HFF-Myc (cell line): ENCODE data around the gene RPS8.
A peak's percentile ranks its signal among the peaks of the same experiment; 100 is the strongest.
"Not testable (repeated sequence)": the region's sequence is repeated elsewhere in the genome, so short reads cannot be mapped to it uniquely, and the experiment has no call there.

ENCODE experiments used
- DNase-seq: peaks from one replicate; pipeline ENCODE4 v3.0.0-alpha.2; 2011; ENCODE audit warnings: low read depth; ENCODE audit errors: extremely low read depth
- H3K4me3 ChIP-seq: replicated peaks from 2 replicates; pipeline ENCODE4 v1.5.1; 2011; ENCODE audit warnings: low read depth, mild to moderate bottlenecking, control low read depth, low read length
- TF ChIP-seq, protein P1 (sequence below): IDR thresholded peaks from 2 replicates; pipeline ENCODE4 v1.5.1; 2012; ENCODE audit warnings: mild to moderate bottlenecking, low read depth, low read length, control low read depth; ENCODE audit errors: missing control alignments

The RPS8 gene

DNA sequence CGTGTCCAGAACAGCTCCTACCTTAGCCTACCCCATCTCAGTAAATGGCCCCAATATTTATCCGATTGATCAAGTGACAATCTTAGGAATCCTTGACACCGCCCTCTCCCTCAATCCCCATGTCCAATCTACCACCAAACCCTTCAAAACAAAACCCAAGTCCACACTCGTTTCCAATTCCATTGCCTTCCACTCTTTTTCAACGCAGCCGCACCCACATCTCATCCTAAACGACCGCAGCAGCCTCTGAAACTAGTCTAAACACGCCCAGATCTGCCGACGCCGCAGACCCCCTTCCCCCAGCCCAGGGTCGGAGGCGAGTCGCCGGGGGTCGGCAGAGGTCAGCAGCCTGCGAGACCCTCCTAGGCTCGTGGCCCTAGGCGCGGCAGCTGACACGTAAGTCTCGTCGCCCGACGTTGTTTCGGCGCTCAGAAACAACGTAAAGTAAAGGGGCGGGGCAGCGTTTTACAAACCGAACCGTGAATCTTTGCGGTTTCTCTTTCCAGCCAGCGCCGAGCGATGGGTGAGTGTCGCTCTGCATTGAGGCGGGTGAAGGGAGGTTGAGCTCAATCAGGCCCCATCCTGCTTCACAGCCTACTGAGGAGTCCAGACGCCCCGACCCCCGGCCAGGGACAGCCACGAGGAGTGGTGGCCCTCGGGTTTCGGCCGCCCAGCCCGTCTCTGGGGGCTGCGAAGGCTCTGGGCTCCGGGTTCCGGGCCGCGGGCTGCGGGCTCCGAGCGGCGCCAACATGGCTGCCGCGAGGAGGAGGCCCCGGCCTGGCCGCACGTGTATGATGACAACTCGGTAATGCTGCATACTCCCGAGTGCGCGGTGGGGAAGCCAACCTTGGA lies at the start of gene RPS8:
Gene RPS8, plus strand, starts transcription at position 463 of the 852 bp plus-strand sequence. Its CDS starts 57 bp downstream, at position 520.
- TF ChIP-seq, protein P1, sequence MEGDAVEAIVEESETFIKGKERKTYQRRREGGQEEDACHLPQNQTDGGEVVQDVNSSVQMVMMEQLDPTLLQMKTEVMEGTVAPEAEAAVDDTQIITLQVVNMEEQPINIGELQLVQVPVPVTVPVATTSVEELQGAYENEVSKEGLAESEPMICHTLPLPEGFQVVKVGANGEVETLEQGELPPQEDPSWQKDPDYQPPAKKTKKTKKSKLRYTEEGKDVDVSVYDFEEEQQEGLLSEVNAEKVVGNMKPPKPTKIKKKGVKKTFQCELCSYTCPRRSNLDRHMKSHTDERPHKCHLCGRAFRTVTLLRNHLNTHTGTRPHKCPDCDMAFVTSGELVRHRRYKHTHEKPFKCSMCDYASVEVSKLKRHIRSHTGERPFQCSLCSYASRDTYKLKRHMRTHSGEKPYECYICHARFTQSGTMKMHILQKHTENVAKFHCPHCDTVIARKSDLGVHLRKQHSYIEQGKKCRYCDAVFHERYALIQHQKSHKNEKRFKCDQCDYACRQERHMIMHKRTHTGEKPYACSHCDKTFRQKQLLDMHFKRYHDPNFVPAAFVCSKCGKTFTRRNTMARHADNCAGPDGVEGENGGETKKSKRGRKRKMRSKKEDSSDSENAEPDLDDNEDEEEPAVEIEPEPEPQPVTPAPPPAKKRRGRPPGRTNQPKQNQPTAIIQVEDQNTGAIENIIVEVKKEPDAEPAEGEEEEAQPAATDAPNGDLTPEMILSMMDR: no peak
- peak within 1 kb of the TSS; percentile 100 for H3K4me3 ChIP-seq
- DNase-seq: peak; percentile 78

DNA sequence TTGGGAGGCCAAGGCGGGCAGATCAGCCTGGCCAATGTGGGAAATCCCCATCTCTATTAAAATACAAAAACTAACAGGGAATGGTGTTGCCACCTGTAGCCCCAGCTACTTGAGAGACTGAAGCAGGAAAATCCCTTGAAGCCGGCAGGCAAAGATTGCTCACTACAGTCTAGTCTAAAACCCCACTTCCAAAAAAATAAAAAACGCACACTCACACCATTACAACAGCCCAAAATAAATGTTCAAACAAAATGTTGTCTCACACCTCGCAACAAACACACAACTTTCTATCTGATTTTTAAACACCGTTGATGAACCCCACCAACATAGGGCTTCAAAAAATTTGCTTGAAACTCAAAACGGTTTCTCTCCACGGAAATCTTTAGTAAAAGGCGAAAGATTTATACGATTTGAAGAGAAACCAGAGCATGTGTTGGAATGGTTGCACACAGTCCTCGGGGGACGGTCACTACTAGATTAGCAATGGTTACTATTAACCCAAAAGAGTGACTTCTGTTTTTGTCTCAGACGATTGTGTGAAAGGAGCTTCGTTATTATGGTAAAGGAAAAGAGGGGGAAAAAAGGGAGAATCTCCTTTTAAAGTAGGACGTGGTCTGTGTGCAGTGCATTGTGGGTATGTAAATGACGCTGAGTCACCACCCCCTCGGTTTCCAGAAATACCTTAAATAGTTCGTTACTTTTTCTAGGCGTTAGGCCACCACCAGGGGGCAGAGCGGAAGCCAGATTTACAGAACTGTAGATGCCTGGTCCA lies 44.4 kb upstream of the RPS8 start, which contains the start of gene RNU5D-1:
Gene RNU5D-1, minus strand, starts transcription at position 430 of the 772 bp plus-strand sequence.
- H3K4me3 ChIP-seq: no peak within 1 kb of the TSS
- DNase-seq: peak; percentile 97
- TF ChIP-seq, protein P1: peak; percentile 89

DNA sequence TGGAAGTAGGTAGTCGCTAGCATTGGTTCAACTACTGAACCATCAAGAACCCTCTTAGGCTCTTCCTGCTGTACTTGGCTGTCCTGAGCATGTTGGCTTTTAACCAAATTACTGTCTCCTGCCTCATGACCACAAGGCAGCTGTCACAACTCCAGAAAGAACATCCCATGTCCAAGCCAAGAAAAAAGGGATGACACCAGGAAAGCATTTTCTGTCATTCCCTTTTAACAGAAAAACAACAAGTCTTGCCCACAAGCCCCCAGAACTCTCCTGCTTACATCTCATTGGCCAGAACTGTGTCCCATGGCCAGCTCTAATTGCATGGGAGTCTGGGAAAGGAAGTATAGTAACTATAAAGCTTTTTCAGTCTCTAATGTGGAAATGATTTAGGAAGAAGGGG lies 42.0 kb upstream of the RPS8 start:
- no peak for DNase-seq
- no peak overlapping the region for H3K4me3 ChIP-seq
- TF ChIP-seq, protein P1: no peak

DNA sequence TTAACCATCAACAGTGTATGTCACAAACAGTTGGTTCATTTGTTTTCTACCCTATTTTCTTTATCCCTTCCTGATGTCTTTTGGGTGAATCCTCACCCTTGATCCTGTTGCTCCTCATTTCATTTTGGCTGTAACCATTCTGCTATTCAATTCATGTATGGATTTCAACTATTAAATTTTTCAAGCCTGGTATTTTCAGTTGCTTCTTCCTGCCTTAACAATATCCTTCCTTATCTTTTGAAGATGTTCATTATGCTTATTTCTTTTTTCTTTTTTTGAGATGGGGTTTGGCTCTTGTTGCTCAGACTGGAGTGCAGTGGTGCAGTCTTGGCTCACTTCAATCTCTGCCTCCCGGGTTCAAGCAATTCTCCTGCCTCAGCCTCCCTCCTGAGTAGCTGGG lies 41.6 kb upstream of the RPS8 start:
- TF ChIP-seq, protein P1: no peak
- no peak overlapping the region for H3K4me3 ChIP-seq
- no peak for DNase-seq

DNA sequence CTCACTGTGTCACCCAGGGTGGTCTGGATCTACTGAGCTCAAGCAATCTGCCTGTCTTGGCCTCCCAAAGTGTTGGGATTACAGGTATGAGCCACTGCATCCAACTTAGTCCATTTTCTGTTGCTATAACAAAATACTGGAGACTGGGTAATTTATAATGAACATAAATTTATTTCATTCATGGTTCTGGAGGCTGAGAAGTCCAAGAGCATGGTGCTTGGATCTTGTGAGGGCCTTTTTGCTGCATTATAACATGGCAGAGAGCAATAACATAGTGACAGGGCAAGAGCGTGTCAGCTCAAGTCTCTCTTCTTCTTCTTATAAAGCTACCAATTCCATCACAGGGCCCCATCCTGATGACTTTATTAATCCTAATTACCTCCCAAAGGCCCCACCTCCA lies 39.3 kb upstream of the RPS8 start:
- TF ChIP-seq, protein P1: no peak
- no peak overlapping the region for H3K4me3 ChIP-seq
- no peak for DNase-seq

DNA sequence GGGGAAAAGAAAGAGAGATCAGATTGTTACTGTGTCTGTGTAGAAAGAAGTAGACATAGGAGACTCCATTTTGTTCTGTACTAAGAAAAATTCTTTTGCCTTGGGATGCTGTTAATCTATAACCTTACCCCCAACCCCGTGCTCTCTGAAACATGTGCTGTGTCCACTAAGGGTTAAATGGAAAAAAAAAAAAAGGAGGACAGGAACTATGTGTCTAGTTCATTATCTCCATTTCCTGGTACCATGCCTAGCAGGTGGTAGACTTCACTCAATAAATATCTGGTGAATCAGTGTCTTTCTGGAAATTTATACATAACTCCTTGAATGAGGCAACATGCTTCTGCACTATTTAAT lies 36.4 kb upstream of the RPS8 start:
- not testable (repeated sequence) for DNase-seq
- H3K4me3 ChIP-seq: peak overlapping the region; percentile 64
